ENCODE data around the gene GOLGA8K.
"Not testable (repeated sequence)": the region's sequence is repeated elsewhere in the genome, so short reads cannot be mapped to it uniquely, and the experiment has no call there.

Gene GOLGA8K

GRCh38 chr15:32358462-32358861 is 44.6 kb downstream of the GOLGA8K start:
- DNase-seq (ENCODE audit: extremely low read depth in 1 of 2, low read depth in 1 of 2), result not testable (repeated sequence)

- DNase-seq (ENCODE audit: extremely low read depth in 1 of 2, low read depth in 1 of 2), result not testable (repeated sequence)
Observed at GRCh38 chr15:32356909-32357308, 46.2 kb downstream of the GOLGA8K start.

- DNase-seq (ENCODE audit: extremely low read depth in 1 of 2, low read depth in 1 of 2), result not testable (repeated sequence)
Observed at GRCh38 chr15:32352748-32353147, 50.3 kb downstream of the GOLGA8K start.

DNA sequence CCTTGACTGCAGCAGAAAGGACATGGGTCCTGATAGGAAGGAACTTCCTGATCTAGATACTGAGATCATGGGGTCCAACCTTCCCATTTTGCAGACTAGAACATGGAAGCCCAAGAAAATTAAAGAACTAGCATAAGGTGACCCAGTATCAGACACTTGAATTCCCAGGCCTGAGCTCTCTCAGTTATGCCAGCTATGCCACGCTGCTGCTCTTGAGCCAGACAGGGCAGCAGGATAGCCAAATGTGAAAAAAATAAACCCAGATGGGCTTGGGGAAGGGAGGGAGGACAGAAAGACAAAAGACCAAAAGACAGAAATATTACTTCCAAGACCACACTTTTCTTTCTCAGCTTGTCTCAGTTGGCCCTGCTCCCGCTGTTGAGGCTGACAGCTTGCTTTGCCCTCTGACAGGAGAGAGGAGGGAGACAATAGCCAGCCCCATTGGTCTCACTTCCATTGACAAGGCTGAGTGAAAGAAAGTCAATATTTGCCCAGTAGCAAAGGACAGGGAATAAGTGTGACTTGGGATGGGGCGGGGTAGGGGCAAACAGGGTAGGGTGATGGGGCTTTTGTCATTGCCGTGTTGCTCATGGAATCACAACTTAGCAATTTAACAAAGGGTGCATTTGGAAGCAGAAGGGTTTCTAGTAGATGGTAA is 52.4 kb downstream of the GOLGA8K start:
- DNase-seq (ENCODE audit: extremely low read depth in 1 of 2, low read depth in 1 of 2), result not testable (repeated sequence)

DNA sequence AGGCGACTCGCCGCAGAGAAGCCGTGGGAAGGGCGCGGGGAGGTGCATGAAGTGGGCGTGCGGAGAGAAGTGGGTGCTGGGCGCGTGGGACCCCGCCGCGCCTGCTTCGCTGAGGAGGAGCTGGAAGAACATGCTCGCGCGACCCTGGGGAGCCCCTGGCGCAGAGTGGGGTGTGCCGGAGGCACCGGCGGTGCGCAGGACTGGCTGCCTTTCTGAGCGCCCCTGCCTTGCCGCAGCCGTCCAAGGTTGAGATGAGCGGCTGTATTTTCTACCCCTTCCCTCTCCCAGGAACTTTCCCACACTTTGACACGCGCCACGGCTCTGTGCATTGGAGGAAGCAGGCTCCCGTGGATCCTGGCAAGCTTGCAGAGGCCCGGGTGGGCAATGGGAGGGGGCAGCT is 56.1 kb downstream of the GOLGA8K start:
- DNase-seq (ENCODE audit: extremely low read depth in 1 of 2, low read depth in 1 of 2), result not testable (repeated sequence)

DNA sequence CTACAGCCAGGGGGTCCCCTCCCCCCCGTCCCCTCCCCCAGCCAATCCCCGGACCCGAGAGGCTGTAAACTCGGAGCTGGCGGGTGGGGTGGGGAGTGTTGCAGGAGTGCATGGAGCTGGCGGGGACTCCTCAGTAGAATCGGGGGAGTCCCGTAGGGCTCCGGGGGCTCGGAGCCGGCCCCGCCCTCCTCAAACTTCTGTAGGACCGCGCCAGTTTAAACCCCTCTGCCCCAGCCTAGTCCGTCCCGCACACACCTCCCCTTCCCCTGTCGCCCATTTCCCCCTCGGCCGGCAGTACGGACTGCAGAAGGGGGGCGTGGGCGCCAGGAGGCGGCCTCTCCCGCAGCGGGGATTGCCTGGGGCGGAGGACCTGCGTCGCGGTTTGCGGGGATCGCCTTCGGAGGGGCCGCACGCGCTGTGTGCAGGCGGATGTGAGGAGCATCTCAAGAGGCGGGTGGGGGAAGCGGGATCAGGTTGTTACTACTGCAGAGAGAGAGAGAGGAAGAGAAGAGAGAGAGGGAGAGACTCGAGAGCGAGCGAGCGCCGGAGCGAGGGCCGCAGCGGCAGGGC is 57.0 kb downstream of the GOLGA8K start:
- not testable (repeated sequence) for DNase-seq (ENCODE audit: extremely low read depth in 1 of 2, low read depth in 1 of 2)

- DNase-seq (ENCODE audit: extremely low read depth in 1 of 2, low read depth in 1 of 2), result not testable (repeated sequence)
Observed at GRCh38 chr15:32343921-32344320, 59.2 kb downstream of the GOLGA8K start.

Measured in activated CD8-positive, alpha-beta memory T cell treated with anti-CD3 and anti-CD28 coated beads for 1 hour (primary cell).